Nucleus accumbens (tissue), 56 donors: ENCODE measurements around the gene USP25.

Experiments
- DNase-seq, 56 donors: peaks; one replicate each; lab custom pipeline; 2025; lab: John Stamatoyannopoulos, UW

The USP25 gene

GRCh38 chr21:15761507-15762100 lies 31.8 kb downstream of the USP25 start:
- DNase-seq, result no peak

DNA sequence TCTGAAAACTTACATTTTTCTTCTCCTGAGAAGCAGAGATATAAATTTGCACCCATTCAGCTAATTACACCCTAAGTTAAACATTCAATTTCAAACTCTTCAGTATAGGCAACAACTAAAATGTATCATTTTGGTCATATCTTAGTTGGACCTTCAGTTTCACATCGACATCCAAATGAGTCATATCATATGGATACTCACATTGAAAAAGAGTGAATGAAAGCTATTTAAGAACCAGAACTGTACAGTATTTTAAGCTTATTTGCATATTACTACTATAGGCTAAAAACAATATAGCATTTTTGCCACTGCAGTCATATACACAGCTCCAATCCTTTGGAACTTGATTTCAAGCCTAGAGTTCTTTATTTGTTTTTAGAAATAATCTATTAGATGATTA lies 33.6 kb downstream of the USP25 start:
- DNase-seq, result no peak

DNA sequence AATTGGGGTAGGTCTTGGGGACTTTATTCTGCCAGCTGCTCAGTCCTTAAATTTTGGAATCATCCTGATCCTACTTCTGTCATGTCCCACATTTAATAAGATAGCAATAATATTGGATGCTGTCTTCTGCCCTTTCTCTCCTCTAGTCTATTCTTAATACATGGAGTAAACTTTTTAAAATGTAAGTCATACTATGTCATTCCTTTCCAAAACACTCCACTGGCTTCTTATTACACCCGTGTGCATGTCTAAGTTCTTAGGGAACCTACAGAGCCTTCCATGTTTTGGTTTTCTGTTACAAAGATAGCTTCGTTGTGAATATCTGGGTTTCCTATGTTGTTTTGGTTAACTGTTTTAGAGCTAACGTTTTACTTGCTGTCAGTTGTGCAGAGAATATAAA lies 35.1 kb downstream of the USP25 start:
- no peak for DNase-seq

- no peak for DNase-seq
These were observed 37.3 kb downstream of the USP25 start for GRCh38 chr21:15766952-15767603.

GRCh38 chr21:15768045-15768601 lies 38.3 kb downstream of the USP25 start:
- DNase-seq, result no peak

DNA sequence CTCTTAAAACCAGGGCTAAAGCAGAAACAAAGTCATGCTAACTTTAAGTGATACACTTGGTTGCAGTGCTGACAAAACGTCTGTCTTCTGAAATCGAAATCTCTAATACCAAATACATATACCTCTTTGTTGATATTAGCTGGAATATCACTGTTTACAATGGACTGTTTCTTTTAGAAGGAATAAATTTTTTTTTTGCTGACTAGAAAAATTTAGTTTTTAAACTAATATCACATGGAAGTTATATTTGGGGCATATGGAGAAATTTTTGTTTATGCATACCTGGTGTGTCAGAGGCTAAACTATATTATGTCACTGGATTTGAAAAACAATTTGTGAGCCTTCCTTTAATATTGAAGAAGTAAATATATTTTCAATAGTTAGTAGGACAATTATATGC lies 39.1 kb downstream of the USP25 start:
- no peak for DNase-seq

DNA sequence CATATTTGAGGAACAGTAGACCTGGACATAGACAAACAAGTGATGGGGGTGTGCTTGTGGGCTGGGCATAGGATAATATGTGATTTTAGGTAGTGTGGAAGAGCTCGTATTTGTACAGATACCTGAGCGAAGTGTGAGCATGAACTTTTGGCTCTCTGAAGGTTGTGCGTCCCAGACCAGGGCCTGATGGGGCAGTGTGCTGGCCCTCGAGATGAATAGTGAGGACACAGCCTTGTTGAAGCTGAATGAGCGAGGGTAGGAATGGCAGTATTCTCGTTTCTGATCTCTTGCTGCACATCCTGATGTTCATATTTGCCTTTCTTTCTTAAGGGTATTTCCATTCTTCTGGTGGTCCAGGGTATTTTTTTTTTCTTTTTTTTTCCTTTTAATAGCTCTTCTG lies 41.5 kb downstream of the USP25 start:
- DNase-seq, result no peak

DNA sequence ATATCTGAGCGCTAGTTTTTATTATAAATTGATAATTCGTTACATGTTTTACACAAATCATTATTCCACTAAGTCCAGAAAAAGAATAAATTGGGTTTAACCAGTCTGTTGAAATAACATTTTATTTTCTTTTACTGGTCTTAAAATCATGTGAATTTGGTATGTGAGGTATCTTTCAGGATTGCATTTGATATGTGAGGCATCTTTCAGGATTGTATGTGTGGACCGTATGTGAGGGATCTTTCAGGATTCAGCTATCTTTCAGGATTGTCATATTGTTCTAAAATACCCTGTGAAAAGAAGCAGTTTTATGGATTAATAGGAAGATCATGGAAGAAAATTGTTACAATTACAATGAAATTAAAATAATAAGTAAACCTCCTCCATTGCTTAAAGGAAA lies 42.9 kb downstream of the USP25 start:
- no peak for DNase-seq

GRCh38 chr21:15774590-15774989 lies 44.8 kb downstream of the USP25 start:
- DNase-seq, result no peak

DNA sequence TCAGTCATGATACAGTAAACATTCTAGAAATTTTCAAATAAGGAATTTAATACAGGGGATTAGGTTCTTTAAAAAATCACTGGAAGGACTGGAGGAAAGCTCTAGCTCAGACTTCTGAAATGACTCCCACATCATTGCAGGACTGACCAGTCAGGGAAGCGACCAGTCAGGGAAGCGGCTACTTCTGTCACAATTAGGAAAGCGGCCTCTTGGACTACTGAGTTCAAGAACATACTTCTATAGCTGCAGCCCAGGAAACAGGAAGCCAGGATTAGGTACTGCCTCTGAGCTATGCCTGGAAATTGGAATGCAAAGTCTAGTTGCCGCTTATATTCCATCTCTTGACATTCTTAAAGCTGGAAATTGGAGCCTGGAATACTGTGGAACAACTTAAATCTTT lies 45.5 kb downstream of the USP25 start:
- no peak for DNase-seq

DNA sequence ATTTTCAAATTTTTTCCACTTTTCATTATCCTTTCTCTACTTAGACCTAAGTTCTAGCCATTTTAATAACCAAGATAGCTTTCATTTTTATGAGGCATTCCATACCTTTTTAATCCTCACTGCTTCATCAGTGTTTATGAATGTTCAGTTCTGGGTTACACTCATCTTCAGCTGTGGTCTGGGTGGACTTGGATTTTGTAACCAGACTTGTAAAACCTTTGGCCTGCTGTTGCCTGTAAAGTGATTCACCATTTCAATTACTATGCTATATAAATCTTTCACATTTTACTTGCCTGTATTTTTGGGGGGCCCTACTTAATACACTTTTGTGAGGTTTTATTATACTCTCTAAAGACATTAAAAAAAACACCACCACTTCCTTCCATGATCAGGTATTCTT lies 46.2 kb downstream of the USP25 start:
- no peak for DNase-seq

- DNase-seq, result no peak
These were observed 47.0 kb downstream of the USP25 start for GRCh38 chr21:15776818-15777217.

DNA sequence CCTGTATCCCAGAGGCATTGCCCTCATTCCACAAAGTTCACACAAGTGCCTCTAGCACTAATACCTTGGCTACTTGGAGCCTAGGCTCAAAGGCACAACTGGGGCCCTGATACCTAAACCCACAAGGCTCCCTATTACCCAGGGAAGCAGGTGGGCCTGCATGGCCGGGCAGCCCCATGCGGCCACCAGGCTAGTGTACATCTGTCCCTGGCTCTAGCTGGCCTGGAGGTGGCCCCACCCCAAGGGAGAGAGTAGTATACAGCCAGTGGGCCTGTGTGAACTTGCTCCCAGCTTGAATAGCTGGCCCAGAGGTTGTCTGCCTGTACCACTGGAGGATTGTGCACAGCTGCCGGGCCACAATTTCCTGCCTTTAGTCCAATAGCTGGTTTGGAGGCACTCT lies 52.2 kb downstream of the USP25 start:
- DNase-seq, result no peak

DNA sequence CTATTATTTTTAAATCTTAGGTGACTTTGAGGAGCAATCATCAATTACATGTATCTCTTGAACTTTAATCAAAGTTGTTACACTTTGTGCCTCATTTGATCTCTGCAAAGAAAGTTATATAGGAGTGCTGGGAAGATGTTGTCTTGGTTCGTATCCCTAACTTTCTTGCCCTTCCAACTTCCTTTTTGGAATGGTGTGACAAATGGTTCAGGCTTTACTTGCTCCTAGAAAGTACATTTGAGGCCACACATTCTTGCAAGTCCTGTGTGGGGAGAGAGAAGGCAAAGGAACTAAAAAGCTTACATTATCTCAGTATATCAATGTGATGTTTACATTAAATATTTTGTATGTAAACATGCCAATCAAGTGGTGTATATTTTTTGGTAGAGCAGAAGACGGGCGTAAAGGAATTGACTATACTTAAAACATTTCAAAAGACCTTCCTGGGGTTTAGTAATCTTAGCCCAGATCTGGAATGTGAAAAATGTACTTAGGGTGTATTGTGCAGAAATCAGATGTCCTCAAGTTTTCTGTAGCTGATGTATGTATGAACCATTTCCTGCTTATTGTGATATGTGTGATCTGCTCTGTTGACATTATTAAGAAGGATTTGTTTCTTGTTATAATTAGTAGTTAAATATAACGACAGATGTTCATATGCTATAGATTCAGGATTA lies 59.2 kb downstream of the USP25 start:
- no peak for DNase-seq

DNA sequence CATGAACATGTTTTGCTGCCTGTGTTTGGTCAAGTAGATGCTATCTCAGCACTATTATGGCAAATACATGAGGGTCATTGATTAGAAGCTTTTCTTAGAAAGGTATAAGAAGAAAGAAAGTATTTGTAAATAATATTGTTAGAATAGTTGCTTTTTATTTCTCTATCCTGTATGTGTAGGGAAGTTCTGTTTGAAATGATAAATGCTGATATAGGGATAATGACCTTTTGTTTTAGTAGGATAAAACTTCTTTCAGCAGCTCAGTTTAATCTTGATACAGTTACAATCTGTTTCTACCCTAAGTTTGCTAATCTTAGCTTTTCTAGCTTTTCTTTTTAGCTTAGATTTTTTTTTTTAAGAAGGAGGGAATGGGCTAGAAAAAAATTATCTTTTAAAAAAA lies 63.3 kb downstream of the USP25 start:
- DNase-seq, result no peak

GRCh38 chr21:15793550-15794235 lies 63.9 kb downstream of the USP25 start:
- DNase-seq, result no peak

DNA sequence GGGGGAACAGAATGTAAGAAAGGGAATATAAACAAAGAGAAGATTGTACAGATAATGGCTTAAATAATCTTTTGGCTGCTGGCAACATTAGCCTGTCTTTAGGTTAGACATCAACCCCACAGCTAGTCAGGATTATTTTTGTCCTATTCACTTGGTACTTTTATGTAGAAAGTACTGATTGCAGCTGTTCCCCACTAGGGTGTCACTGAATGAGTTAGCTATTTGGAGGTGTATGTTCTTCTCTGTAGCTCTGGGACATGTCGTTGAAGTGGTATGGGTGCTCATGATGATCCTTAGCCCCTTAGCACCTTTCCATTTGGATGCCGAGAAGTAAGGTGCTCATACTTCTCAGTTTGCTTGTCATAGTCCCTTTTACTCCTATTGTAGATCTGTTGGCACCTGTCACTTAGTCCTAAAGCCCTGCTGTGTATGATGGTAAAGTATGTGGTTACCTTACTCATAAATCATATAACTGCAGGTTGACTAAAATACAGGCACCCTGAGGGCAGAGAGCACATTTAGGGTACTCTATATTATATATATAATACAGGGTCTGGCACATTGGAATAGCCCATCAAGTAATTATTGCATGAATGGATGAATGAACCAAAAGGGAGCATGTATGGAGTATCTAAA lies 64.6 kb downstream of the USP25 start:
- no peak for DNase-seq

- DNase-seq, result no peak
These were observed 65.8 kb downstream of the USP25 start for GRCh38 chr21:15795533-15795932.

DNA sequence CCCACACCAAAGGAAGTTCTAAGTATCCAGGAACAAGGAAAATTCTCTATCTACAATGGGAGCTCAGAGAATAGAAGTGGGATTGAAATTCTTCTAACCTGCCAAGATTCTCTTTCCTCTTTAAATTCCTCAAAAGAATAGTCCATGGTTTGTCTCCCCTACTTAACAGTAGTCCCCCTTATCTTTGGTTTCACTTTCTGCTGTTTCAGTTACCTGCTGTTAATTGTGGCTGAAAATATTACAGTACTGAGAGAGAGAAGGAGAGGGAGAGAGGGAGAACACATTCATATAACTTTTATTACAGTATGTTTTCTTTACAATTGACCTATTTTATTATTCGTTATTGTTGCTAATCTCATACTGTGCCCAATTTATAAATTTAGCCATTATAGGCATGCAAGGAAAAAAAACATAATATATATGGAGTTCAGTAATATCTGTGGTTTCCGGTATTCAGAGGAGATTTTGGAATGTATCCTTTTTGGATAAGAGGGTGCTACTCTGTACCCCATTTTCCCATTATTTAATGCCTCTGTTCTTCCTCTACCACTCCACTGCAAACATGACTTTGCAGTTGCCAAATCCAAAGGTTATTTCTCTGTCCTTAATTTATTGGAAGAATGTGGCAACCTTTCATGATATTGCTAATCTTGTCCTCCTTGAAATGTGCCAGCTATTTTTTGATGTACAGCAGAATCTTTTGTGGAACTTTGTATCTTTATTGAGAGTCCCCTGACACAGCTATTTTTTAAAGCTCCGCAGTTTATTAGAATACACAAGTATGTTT lies 68.0 kb downstream of the USP25 start:
- DNase-seq, result no peak

GRCh38 chr21:15801352-15801863 lies 71.6 kb downstream of the USP25 start:
- no peak for DNase-seq
